ENCODE data around the gene GFRA3. TPM values are rescaled to one million over a fixed set of nuclear protein-coding genes. Genes with fewer than 3 reads are reported as not detected.

GFRA3 gene
- total and polyA plus RNA-seq, 10 donors = 0.14 to 1.2 TPM; not detected in 8

DNA sequence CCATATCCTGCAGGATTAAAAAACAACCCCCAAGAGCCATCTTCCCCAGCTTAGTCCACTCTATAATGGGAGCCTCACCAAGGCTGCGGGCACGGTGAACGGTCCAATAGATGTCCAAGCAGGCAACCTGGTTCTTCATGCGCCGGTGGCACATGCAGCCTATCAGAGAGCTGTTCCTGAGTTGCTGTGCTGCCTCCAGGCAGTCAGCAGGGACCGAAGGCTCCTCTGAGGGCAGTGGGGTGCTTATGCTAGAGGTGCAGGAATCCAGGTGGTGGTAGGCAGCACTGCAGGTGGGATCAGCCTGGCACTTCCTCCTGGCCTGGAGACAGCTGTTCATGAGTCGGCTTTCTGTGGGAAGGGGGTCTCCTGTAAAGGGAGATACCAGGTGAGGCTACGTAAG, 10.2 kb downstream of the GFRA3 start:
- peaks cover 0 to 14% (median 0%) of the 10 kb centered on the region in 7 donors for H3K27me3 ChIP-seq (replicated peaks in 1 of 7)
- WGBS, 5 donors = 90 to 95% (median 91%) methylated on average over 8 of the region's 8 CpGs
- H3K36me3 ChIP-seq = no peaks in the 10 kb centered on the region
- H3K4me1 ChIP-seq = no peaks in the 10 kb centered on the region
- intact Hi-C loops (cut with DNase I; ENCODE audit: low total_unique reads) = no loop called here
- H3K27ac ChIP-seq = no peak overlapping the region
- no peak for TF ChIP-seq POLR2AphosphoS5 (IDR thresholded peaks at IDR 0.05)
- TF ChIP-seq POLR2A (IDR thresholded peaks at IDR 0.05) = no peak
- TF ChIP-seq, protein P1, sequence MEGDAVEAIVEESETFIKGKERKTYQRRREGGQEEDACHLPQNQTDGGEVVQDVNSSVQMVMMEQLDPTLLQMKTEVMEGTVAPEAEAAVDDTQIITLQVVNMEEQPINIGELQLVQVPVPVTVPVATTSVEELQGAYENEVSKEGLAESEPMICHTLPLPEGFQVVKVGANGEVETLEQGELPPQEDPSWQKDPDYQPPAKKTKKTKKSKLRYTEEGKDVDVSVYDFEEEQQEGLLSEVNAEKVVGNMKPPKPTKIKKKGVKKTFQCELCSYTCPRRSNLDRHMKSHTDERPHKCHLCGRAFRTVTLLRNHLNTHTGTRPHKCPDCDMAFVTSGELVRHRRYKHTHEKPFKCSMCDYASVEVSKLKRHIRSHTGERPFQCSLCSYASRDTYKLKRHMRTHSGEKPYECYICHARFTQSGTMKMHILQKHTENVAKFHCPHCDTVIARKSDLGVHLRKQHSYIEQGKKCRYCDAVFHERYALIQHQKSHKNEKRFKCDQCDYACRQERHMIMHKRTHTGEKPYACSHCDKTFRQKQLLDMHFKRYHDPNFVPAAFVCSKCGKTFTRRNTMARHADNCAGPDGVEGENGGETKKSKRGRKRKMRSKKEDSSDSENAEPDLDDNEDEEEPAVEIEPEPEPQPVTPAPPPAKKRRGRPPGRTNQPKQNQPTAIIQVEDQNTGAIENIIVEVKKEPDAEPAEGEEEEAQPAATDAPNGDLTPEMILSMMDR (IDR thresholded peaks at IDR 0.05 in 8 of 11, conservative IDR thresholded peaks at IDR 0.05 in 3 of 11) = no peak
- H3K9me3 ChIP-seq = no peaks in the 10 kb centered on the region
- no peak overlapping the region for H3K4me3 ChIP-seq
- no peak for DNase-seq

DNA sequence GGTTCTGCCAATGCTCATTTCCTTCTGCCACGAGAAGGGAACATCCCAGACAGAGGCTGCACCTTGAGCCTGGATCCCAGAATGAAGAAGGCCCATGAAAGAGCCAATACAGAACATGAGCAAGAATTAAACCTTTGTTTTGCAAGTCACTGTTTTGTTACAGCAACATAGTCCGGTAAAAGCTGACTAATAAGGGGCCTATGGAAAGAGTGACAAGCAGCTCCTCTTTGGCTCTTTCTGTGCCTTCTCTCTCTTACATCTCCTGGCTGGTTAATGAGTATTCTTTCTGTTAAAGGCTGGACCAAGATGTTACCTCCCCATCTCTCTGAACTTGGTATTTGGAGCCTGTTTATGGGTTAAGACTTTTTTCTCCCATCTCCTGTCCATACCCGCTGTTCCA, 10.8 kb downstream of the GFRA3 start:
- Histone ChIP-seq H3K4me3 (no peak overlapping the region), H3K36me3 (no peaks in the 10 kb centered on the region), H3K9me3 (no peaks in the 10 kb centered on the region), H3K27me3 (replicated peaks in 1 of 7) (peaks cover 0 to 11% (median 0%) of the 10 kb centered on the region in 7 donors), H3K4me1 (no peaks in the 10 kb centered on the region), H3K27ac (no peak overlapping the region)
- intact Hi-C loops (cut with DNase I; ENCODE audit: low total_unique reads) = no loop called here
- DNase-seq = no peak
- TF ChIP-seq, protein P1 (IDR thresholded peaks at IDR 0.05 in 8 of 11, conservative IDR thresholded peaks at IDR 0.05 in 3 of 11) = no peak
- WGBS, 5 donors = 66 to 75% (median 70%) methylated on average over 3 of the region's 3 CpGs

DNA sequence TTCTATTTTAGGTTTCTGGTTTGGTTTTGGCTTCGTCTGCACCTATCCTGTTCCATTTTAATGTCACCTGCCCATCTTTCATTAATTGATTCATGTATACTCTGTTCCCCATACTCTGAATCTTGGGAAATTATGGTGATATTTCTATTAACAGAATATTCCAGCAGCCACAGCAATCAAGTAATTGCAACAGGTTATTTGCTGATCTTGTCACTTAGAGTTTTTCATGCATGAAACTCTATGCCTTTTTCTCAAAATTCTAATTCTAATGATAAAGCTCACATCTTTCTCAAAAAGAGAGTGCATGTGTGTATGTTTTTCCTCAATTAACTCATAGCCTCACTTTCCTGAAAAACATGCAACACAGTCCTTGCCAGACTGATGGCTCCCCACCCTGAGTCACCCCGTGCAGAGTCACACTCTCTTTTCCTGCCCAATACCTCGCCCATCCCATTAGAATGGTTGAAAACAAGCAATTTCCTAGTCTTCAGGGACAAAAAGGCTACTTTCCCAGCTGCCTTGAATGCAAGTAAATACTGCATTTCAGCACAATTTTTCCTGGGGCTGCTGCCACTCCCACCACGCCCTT, 15.6 kb downstream of the GFRA3 start:
- intact Hi-C loops (cut with DNase I; ENCODE audit: low total_unique reads) = no loop called here
- no peaks in the 10 kb centered on the region for H3K9me3 ChIP-seq
- H3K27ac ChIP-seq = no peak overlapping the region
- TF ChIP-seq POLR2A (IDR thresholded peaks at IDR 0.05) (no peak), POLR2AphosphoS5 (IDR thresholded peaks at IDR 0.05) (no peak)
- TF ChIP-seq, protein P1 (IDR thresholded peaks at IDR 0.05 in 8 of 11, conservative IDR thresholded peaks at IDR 0.05 in 3 of 11) = no peak
- no peak overlapping the region for H3K4me3 ChIP-seq
- H3K4me1 ChIP-seq = no peaks in the 10 kb centered on the region
- peaks cover 0 to 4% (median 0%) of the 10 kb centered on the region in 7 donors for H3K27me3 ChIP-seq (replicated peaks in 1 of 7)
- 63 to 80% (median 70%) methylated on average over 4 of the region's 4 CpGs for WGBS, 5 donors
- H3K36me3 ChIP-seq = no peaks in the 10 kb centered on the region
- DNase-seq = no peak

DNA sequence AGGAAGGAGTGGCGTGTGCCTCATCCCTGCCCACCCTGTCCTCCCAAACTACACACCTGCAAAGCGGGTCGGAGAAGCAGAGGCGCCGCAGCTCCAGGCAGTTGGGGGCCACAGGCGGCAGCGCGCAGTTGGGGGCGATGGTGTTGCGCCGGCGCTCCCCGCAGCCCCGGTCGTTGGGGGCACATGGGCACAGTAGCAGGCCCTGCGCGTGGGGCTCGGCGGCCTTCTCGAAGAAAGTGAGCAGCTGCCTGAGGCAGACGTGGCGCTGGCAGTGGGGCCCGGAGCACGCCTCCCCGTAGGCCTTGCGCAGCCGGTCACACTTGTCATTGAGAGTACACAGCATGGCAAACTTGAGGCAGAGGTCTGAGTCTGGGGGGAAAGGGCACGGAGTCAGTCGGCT, 16.8 kb downstream of the GFRA3 start:
- no peak for DNase-seq
- WGBS, 5 donors = 81 to 94% (median 82%) methylated on average over 3 to 29 of the region's 29 CpGs
- intact Hi-C loops (cut with DNase I; ENCODE audit: low total_unique reads) = no loop called here
- H3K9me3 ChIP-seq = no peaks in the 10 kb centered on the region
- H3K27me3 ChIP-seq (replicated peaks in 1 of 7) = peaks cover 0 to 4% (median 0%) of the 10 kb centered on the region in 7 donors
- H3K36me3 ChIP-seq = no peaks in the 10 kb centered on the region
- TF ChIP-seq POLR2AphosphoS5 (IDR thresholded peaks at IDR 0.05) (no peak), POLR2A (IDR thresholded peaks at IDR 0.05) (no peak)
- TF ChIP-seq, protein P1 (IDR thresholded peaks at IDR 0.05 in 8 of 11, conservative IDR thresholded peaks at IDR 0.05 in 3 of 11) = no peak
- no peaks in the 10 kb centered on the region for H3K4me1 ChIP-seq
- no peak overlapping the region for H3K4me3 ChIP-seq
- H3K27ac ChIP-seq = no peak overlapping the region

Measured in spleen (tissue), 11 donors.